Osteoblast (primary cell): ENCODE results near the gene MSL2. TPM values are rescaled to one million over a fixed set of nuclear protein-coding genes. Genes with fewer than 3 reads are reported as not detected.

Source experiments
- DNase-seq: peaks from one replicate; pipeline ENCODE4 v3.0.0; 2011; ENCODE audit warnings: low spot score, mixed read lengths; ENCODE audit not compliant: insufficient read length; ENCODE audit errors: missing footprints
- H2AFZ ChIP-seq: 2 replicates; pipeline ENCODE4 v1.6.0; 2011; ENCODE audit warnings: mild to moderate bottlenecking, low read length
- H3K27ac ChIP-seq: 2 replicates; pipeline ENCODE4 v1.5.1; 2011; ENCODE audit warnings: mild to moderate bottlenecking, low read depth, low read length, moderate library complexity
- H3K27me3 ChIP-seq: 2 replicates; pipeline ENCODE4 v1.6.0; 2012; ENCODE audit warnings: mild to moderate bottlenecking, control low read depth, inconsistent platforms, low read length, moderate library complexity; ENCODE audit not compliant: insufficient read depth
- H3K36me3 ChIP-seq: 2 replicates; pipeline ENCODE4 v1.5.1; 2011; ENCODE audit warnings: mild to moderate bottlenecking, low read length, control low read depth, moderate library complexity; ENCODE audit not compliant: insufficient read depth
- H3K4me1 ChIP-seq: 2 replicates; pipeline ENCODE4 v1.5.1; 2011; ENCODE audit warnings: mild to moderate bottlenecking, low read length, control low read depth, moderate library complexity; ENCODE audit not compliant: insufficient read depth
- H3K4me2 ChIP-seq: 2 replicates; pipeline ENCODE4 v1.6.0; 2011; ENCODE audit warnings: mild to moderate bottlenecking, low read length; ENCODE audit not compliant: insufficient read depth
- H3K4me3 ChIP-seq: fragments of 200-600 bp; sonication (generic); 3 replicates; pipeline ENCODE4 v1.5.1; 2012; ENCODE audit warnings: mild to moderate bottlenecking, low read length, inconsistent platforms; ENCODE audit not compliant: insufficient read depth
- H3K79me2 ChIP-seq: 2 replicates; pipeline ENCODE4 v1.6.0; 2012; ENCODE audit warnings: mild to moderate bottlenecking, low read length, control low read depth, inconsistent platforms; ENCODE audit not compliant: insufficient read depth
- H3K9me3 ChIP-seq: 2 replicates; pipeline ENCODE4 v1.5.1; 2011; ENCODE audit warnings: low read depth, low read length, control low read depth
- H4K20me1 ChIP-seq: 2 replicates; pipeline ENCODE4 v1.6.0; 2012; ENCODE audit warnings: mild to moderate bottlenecking, low read length, control low read depth; ENCODE audit not compliant: insufficient read depth
- total RNA-seq: library from RNA; depleted of rRNA; stranded (reverse); fragments of >200 nt; gene quantifications from 2 replicates; pipeline ENCODE4 v1.2.3, GENCODE V29; 2012
- TF ChIP-seq, protein P1 (sequence below): IDR thresholded peaks from 2 replicates; pipeline ENCODE4 v1.5.1; 2011; ENCODE audit warnings: mild to moderate bottlenecking, low read depth, low read length, moderate library complexity; ENCODE audit errors: extremely low read depth

Gene MSL2, protein sequence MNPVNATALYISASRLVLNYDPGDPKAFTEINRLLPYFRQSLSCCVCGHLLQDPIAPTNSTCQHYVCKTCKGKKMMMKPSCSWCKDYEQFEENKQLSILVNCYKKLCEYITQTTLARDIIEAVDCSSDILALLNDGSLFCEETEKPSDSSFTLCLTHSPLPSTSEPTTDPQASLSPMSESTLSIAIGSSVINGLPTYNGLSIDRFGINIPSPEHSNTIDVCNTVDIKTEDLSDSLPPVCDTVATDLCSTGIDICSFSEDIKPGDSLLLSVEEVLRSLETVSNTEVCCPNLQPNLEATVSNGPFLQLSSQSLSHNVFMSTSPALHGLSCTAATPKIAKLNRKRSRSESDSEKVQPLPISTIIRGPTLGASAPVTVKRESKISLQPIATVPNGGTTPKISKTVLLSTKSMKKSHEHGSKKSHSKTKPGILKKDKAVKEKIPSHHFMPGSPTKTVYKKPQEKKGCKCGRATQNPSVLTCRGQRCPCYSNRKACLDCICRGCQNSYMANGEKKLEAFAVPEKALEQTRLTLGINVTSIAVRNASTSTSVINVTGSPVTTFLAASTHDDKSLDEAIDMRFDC
- total RNA-seq: 18.5 and 19.2 TPM in 2 replicates

DNA sequence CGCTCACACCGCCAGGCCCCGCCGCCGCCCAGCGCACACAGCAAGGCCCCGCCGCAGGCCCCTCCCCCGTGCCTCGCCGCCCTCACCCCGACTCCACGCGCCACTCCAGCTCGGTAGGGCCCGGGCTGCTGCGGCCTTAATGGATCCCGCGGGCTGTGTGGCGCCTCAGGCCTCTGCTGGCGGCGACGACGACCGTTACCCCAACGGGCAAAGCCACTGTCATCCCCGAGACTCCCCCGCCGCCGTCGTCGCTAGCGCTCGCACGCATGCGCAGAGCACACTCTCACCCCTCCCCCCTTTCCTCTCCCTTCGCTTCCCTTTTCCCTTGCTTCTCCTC, at the start of gene MSL2:
MSL2 (minus strand) TSS at position 272 of the 337 bp plus-strand sequence. CDS start 1,222 bp downstream, outside the sequence.
- Histone ChIP-seq H3K27me3 (no peaks in the 10 kb centered on the region), H3K36me3 (no peaks in the 10 kb centered on the region), H3K4me3 (peak within 1 kb of the TSS; percentile 97), H2AFZ (peak within 1 kb of the TSS; percentile 90), H3K9me3 (no peaks in the 10 kb centered on the region), H4K20me1 (peaks cover 43% of the 10 kb centered on the region), H3K27ac (peak within 1 kb of the TSS; percentile 92), H3K4me1 (peaks cover 15% of the 10 kb centered on the region), H3K4me2 (peak within 1 kb of the TSS; percentile 94), H3K79me2 (peaks cover 45% of the 10 kb centered on the region)
- no peak for DNase-seq
- TF ChIP-seq, protein P1, sequence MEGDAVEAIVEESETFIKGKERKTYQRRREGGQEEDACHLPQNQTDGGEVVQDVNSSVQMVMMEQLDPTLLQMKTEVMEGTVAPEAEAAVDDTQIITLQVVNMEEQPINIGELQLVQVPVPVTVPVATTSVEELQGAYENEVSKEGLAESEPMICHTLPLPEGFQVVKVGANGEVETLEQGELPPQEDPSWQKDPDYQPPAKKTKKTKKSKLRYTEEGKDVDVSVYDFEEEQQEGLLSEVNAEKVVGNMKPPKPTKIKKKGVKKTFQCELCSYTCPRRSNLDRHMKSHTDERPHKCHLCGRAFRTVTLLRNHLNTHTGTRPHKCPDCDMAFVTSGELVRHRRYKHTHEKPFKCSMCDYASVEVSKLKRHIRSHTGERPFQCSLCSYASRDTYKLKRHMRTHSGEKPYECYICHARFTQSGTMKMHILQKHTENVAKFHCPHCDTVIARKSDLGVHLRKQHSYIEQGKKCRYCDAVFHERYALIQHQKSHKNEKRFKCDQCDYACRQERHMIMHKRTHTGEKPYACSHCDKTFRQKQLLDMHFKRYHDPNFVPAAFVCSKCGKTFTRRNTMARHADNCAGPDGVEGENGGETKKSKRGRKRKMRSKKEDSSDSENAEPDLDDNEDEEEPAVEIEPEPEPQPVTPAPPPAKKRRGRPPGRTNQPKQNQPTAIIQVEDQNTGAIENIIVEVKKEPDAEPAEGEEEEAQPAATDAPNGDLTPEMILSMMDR: no peak

DNA sequence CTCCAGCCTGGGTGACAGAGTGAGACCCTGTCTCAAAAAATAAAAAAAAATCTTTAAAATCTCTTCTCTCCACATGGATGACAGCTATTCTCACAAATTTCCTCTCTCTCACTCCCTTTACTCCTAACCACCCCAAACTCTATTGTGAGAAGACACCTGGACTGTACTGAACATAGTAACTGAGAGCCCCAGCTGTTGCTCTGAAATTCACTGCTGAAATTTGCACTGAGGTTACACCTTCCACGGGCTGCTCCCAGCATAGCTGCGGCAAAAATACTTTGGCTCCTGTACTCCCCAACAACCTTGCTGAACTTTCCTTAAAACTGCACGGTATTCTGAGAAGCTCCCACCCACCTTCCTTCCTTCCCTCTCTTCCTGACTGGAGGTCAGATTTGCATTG, 49.6 kb upstream of the MSL2 start:
- Histone ChIP-seq H3K4me1 (peaks cover 1% of the 10 kb centered on the region), H3K4me3 (no peak overlapping the region), H3K27ac (no peak overlapping the region), H2AFZ (no peak overlapping the region), H3K36me3 (no peaks in the 10 kb centered on the region), H3K9me3 (no peaks in the 10 kb centered on the region), H4K20me1 (no peaks in the 10 kb centered on the region), H3K4me2 (no peak overlapping the region), H3K79me2 (no peaks in the 10 kb centered on the region), H3K27me3 (no peaks in the 10 kb centered on the region)
- TF ChIP-seq, protein P1: no peak
- no peak for DNase-seq

DNA sequence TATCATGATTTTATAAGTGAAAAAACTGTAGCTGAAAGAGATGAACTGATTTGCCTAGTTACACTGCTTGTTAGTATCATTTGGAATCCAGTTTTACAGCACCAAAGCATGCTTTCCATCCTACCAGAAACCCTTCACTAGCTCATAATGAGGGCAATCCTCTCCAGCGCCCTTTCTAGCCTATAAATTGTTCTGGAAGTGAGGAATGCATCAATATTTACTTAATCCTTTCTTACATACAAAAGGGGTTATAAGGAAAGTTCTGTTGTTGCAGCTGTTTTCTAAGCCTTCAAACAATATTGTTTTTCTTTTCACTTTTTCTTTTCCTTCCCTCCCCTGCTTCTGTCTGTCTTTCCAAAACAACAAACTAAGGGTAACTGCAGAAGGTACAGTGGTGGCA, 43.0 kb upstream of the MSL2 start:
- Histone ChIP-seq H3K4me1 (no peaks in the 10 kb centered on the region), H3K36me3 (no peaks in the 10 kb centered on the region), H3K27me3 (peaks cover 4% of the 10 kb centered on the region), H3K9me3 (no peaks in the 10 kb centered on the region), H3K4me2 (no peak overlapping the region), H3K79me2 (no peaks in the 10 kb centered on the region), H2AFZ (no peak overlapping the region), H4K20me1 (no peaks in the 10 kb centered on the region), H3K27ac (no peak overlapping the region), H3K4me3 (no peak overlapping the region)
- no peak for DNase-seq
- TF ChIP-seq, protein P1: no peak

DNA sequence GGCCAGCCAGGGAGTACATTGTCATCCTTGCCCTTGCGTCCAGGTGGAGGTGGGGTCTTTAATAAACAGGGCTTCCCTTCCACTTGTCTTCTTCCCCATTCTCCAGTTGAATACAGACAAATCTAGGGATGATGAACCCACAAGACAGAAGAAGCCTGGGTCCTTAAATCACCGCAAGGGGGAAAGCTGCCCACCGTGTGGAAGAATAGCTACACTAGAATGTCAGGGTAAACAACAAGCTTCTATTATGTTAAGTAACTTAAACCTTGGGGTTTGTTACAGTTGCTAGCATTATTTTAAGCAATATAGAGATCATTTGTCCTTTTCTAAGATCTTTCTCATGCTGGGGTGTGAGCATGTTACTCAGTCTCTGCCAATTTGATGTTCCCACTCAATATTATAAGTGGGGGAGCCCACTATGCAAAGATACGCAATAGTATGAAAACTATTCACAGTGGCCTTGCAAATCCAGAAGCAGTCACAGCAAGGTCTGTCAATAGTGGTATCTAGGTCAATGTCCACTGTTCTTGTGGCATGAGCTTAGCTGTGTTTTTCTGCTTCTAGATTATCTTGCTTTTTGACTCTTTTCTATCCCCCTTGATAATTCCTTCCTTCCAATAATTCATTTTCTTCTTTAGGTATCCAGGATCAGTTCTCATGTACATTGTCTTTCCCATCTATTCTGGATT, 42.0 kb upstream of the MSL2 start:
- H3K27ac ChIP-seq: no peak overlapping the region
- no peaks in the 10 kb centered on the region for H3K79me2 ChIP-seq
- no peak for DNase-seq
- H2AFZ ChIP-seq: no peak overlapping the region
- H3K9me3 ChIP-seq: no peaks in the 10 kb centered on the region
- TF ChIP-seq, protein P1: no peak
- no peaks in the 10 kb centered on the region for H4K20me1 ChIP-seq
- H3K36me3 ChIP-seq: no peaks in the 10 kb centered on the region
- no peaks in the 10 kb centered on the region for H3K4me1 ChIP-seq
- no peak overlapping the region for H3K4me3 ChIP-seq
- H3K4me2 ChIP-seq: no peak overlapping the region
- H3K27me3 ChIP-seq: peaks cover 4% of the 10 kb centered on the region
